GM21717 (cell line): ENCODE results near the gene FAF2.
A peak's percentile ranks its signal among the peaks of the same experiment; 100 is the strongest.
"Not testable (repeated sequence)": the region's sequence is repeated elsewhere in the genome, so short reads cannot be mapped to it uniquely, and the experiment has no call there.

Source experiments
- ATAC-seq: cut with Tn5 transposase; IDR thresholded peaks from one replicate; pipeline ENCODE4 v1.9.1; 2021; ENCODE audit warnings: mild to moderate bottlenecking, moderate library complexity; ENCODE audit not compliant: unreplicated experiment

Gene FAF2

GRCh38 chr5:176416965-176417364, 31.2 kb upstream of the FAF2 start:
- ATAC-seq: no peak

- no peak for ATAC-seq
Measured at GRCh38 chr5:176418251-176418650, 29.9 kb upstream of the FAF2 start.

GRCh38 chr5:176420086-176420485, 28.1 kb upstream of the FAF2 start:
- ATAC-seq: no peak

GRCh38 chr5:176420972-176421544, 27.1 kb upstream of the FAF2 start:
- ATAC-seq: no peak

GRCh38 chr5:176424181-176424580, 24.0 kb upstream of the FAF2 start:
- ATAC-seq: no peak

- ATAC-seq: no peak
Measured at GRCh38 chr5:176425138-176425537, 23.0 kb upstream of the FAF2 start.

- no peak for ATAC-seq
Measured at GRCh38 chr5:176425791-176426190, 22.4 kb upstream of the FAF2 start.

GRCh38 chr5:176426876-176427275, 21.3 kb upstream of the FAF2 start:
- no peak for ATAC-seq

GRCh38 chr5:176427971-176428370, 20.2 kb upstream of the FAF2 start:
- ATAC-seq: no peak

- ATAC-seq: no peak
Measured at GRCh38 chr5:176429972-176430371, 18.2 kb upstream of the FAF2 start.

GRCh38 chr5:176432707-176433106, 15.5 kb upstream of the FAF2 start:
- no peak for ATAC-seq

- ATAC-seq: peak; percentile 44
Measured at GRCh38 chr5:176436656-176437055, 11.5 kb upstream of the FAF2 start.

- ATAC-seq: no peak
Measured at GRCh38 chr5:176438959-176439757, 9.0 kb upstream of the FAF2 start.

- no peak for ATAC-seq
Measured at GRCh38 chr5:176440927-176441706, 7.1 kb upstream of the FAF2 start.

- ATAC-seq: no peak
Measured at GRCh38 chr5:176441921-176442323, 6.3 kb upstream of the FAF2 start.

- ATAC-seq: not testable (repeated sequence)
Measured at GRCh38 chr5:176442911-176443310, 5.3 kb upstream of the FAF2 start.

- ATAC-seq: no peak
Measured at GRCh38 chr5:176444742-176445141, 3.4 kb upstream of the FAF2 start.

- no peak for ATAC-seq
Measured at GRCh38 chr5:176446028-176446665, 2.0 kb upstream of the FAF2 start.

- ATAC-seq: no peak
Measured at GRCh38 chr5:176446884-176447590, 1.1 kb upstream of the FAF2 start.

GRCh38 chr5:176447591-176447977, 601 bp upstream of the FAF2 start:
- peak; percentile 17 for ATAC-seq

- no peak for ATAC-seq
Measured at GRCh38 chr5:176450077-176450476, 1.9 kb downstream of the FAF2 start.
